Osteocyte (in vitro differentiated cells): ENCODE measurements around the gene NECTIN4. TPM values are rescaled to one million over a fixed set of nuclear protein-coding genes. Genes with fewer than 3 reads are reported as not detected.

ENCODE experiments used
- DNase-seq: peaks from one replicate; pipeline ENCODE4 v3.0.0; 2021; ENCODE audit warnings: mixed read lengths; ENCODE audit not compliant: unreplicated experiment; ENCODE audit errors: extremely low spot score
- H3K27ac Mint-ChIP-seq: one replicate; pipeline ENCODE4 v1.8.0; 2021; ENCODE audit warnings: mild to moderate bottlenecking, mixed read lengths; ENCODE audit not compliant: unreplicated experiment
- H3K27me3 Mint-ChIP-seq: one replicate; pipeline ENCODE4 v1.8.0; 2021; ENCODE audit warnings: mixed read lengths; ENCODE audit not compliant: unreplicated experiment
- H3K36me3 Mint-ChIP-seq: one replicate; pipeline ENCODE4 v1.8.0; 2021; ENCODE audit warnings: mixed read lengths; ENCODE audit not compliant: unreplicated experiment
- H3K4me1 Mint-ChIP-seq: one replicate; pipeline ENCODE4 v1.8.0; 2021; ENCODE audit warnings: mixed read lengths; ENCODE audit not compliant: unreplicated experiment
- H3K4me3 Mint-ChIP-seq: one replicate; pipeline ENCODE4 v1.8.0; 2021; ENCODE audit warnings: mild to moderate bottlenecking, moderate library complexity, mixed read lengths; ENCODE audit not compliant: unreplicated experiment
- H3K9me3 Mint-ChIP-seq: one replicate; pipeline ENCODE4 v1.8.0; 2021; ENCODE audit warnings: mixed read lengths; ENCODE audit not compliant: unreplicated experiment
- total RNA-seq: library from RNA; stranded (reverse); gene quantifications from 2 replicates; pipeline ENCODE4 v1.2.1, GENCODE V29; 2021
- TF ChIP-seq, protein P1 (sequence below): fragments of 200-600 bp; sonication (generic); IDR thresholded peaks from 2 replicates; pipeline ENCODE4 v1.5.0; 2021; ENCODE audit warnings: antibody characterized with exemption, mild to moderate bottlenecking, moderate library complexity

The NECTIN4 gene
- total RNA-seq, 1 donor from 2014 or later, result not detected

- H3K27ac Mint-ChIP-seq, result no peak overlapping the region
- peaks cover 22% of the 10 kb centered on the region for H3K4me1 Mint-ChIP-seq
- no peaks in the 10 kb centered on the region for H3K9me3 Mint-ChIP-seq
- no peak for DNase-seq
- H3K36me3 Mint-ChIP-seq, result peaks cover 19% of the 10 kb centered on the region
- no peak overlapping the region for H3K4me3 Mint-ChIP-seq
- H3K27me3 Mint-ChIP-seq, result no peaks in the 10 kb centered on the region
- TF ChIP-seq, protein P1, sequence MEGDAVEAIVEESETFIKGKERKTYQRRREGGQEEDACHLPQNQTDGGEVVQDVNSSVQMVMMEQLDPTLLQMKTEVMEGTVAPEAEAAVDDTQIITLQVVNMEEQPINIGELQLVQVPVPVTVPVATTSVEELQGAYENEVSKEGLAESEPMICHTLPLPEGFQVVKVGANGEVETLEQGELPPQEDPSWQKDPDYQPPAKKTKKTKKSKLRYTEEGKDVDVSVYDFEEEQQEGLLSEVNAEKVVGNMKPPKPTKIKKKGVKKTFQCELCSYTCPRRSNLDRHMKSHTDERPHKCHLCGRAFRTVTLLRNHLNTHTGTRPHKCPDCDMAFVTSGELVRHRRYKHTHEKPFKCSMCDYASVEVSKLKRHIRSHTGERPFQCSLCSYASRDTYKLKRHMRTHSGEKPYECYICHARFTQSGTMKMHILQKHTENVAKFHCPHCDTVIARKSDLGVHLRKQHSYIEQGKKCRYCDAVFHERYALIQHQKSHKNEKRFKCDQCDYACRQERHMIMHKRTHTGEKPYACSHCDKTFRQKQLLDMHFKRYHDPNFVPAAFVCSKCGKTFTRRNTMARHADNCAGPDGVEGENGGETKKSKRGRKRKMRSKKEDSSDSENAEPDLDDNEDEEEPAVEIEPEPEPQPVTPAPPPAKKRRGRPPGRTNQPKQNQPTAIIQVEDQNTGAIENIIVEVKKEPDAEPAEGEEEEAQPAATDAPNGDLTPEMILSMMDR, result no peak
Measured at GRCh38 chr1:161131523-161132409, 42.4 kb upstream of the NECTIN4 start.

DNA sequence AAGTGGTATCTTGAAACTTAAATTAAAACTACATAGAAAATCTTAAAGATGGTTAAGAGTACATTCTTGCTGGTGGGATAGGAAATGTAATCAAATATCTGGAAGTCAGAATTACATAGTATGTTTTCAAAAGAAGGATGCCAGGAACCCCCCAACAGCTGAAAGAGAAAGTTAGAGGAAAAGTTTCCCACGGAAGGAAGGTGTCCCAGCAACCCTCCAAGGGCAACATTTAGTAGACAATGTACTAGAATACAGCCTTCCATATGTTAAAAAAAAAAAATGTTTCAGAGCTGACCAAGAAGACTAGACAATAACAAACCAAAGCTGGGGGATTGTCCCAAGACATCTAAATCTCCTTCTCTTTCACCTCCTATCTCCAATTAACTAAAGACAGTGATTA, 40.9 kb upstream of the NECTIN4 start:
- Mint-ChIP-seq H3K9me3 (no peaks in the 10 kb centered on the region), H3K4me3 (no peak overlapping the region), H3K4me1 (peaks cover 24% of the 10 kb centered on the region), H3K27ac (no peak overlapping the region), H3K36me3 (peaks cover 26% of the 10 kb centered on the region), H3K27me3 (no peaks in the 10 kb centered on the region)
- DNase-seq, result no peak
- TF ChIP-seq, protein P1, result no peak

- TF ChIP-seq, protein P1, result no peak
- H3K27me3 Mint-ChIP-seq, result no peaks in the 10 kb centered on the region
- H3K4me3 Mint-ChIP-seq, result no peak overlapping the region
- peaks cover 31% of the 10 kb centered on the region for H3K36me3 Mint-ChIP-seq
- DNase-seq, result no peak
- no peak overlapping the region for H3K27ac Mint-ChIP-seq
- H3K9me3 Mint-ChIP-seq, result no peaks in the 10 kb centered on the region
- peaks cover 24% of the 10 kb centered on the region for H3K4me1 Mint-ChIP-seq
Measured at GRCh38 chr1:161128591-161129420, 39.4 kb upstream of the NECTIN4 start.

DNA sequence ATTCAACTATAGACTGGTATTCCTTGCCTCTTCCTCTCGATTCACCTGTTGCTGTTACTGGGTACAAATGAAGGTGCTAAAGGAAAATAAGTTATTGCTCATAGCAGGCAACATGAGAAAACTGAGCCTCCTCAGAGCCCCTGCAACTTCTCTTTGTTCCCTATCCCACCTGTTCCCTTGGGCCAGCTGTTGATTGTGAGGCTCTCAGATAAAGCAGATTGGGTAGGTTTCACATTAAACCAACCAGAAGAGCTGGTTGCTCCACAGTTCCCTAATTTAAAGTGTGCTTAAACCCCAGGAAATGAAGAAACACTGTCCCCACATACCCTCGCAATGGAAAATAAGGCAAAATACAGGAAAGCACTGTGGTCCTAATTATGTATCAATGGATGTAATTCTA, 38.3 kb upstream of the NECTIN4 start:
- Mint-ChIP-seq H3K36me3 (peaks cover 36% of the 10 kb centered on the region), H3K4me3 (no peak overlapping the region), H3K4me1 (peaks cover 24% of the 10 kb centered on the region), H3K27me3 (no peaks in the 10 kb centered on the region), H3K9me3 (no peaks in the 10 kb centered on the region), H3K27ac (no peak overlapping the region)
- DNase-seq, result no peak
- TF ChIP-seq, protein P1, result no peak

DNA sequence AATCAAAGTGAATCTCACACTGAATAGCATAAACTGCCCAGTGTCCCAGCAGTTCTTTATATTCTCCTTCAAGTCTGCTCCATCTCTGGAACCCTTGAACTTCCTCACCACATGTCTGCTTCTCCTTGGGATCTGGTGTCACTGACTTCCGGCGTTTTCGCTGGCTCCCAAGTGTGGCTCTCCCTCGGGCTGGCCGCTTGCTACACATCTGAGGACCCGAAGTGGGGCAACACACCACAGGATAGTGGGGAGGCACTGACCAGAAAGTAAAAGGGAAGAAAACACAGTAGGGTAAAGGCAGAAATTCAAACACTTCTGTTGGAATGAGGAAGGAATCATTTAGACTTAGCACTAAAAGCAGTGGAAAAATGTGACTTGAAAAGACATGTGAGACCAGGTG, 33.6 kb upstream of the NECTIN4 start:
- Mint-ChIP-seq H3K27me3 (no peaks in the 10 kb centered on the region), H3K27ac (no peak overlapping the region), H3K9me3 (no peaks in the 10 kb centered on the region), H3K4me3 (no peak overlapping the region), H3K36me3 (peaks cover 44% of the 10 kb centered on the region), H3K4me1 (peaks cover 20% of the 10 kb centered on the region)
- DNase-seq, result no peak
- TF ChIP-seq, protein P1, result no peak
